Naive thymus-derived CD8-positive, alpha-beta T cell (primary cell): ENCODE data around the gene KATNAL1. TPM values are rescaled to one million over a fixed set of nuclear protein-coding genes. Genes with fewer than 3 reads are reported as not detected.
"Not testable (repeated sequence)": the region's sequence is repeated elsewhere in the genome, so short reads cannot be mapped to it uniquely, and the experiment has no call there.

Experiments used
- ATAC-seq, 2 donors: fragments of 150-1000 bp; cut with Tn5 transposase in 1 of 2; sonication (Bioruptor Pico), chemical (Tn5 transposase) in 1 of 2; 1 replicate in 1 of 2; 2 replicates in 1 of 2; pipeline ENCODE4 v1.10.0; 2021; ENCODE audit warnings: mild to moderate bottlenecking in 2 of 2, moderate library complexity in 2 of 2
- POLR2A ChIA-PET: fragments of 350-600 bp; sonication (Branson Sonifier 250); formaldehyde crosslinking; loops from one replicate; lab custom pipeline; 2021; ENCODE audit warnings: antibody characterized with exemption; lab: Charles Lee
- DNase-seq, 10 donors: peaks; one replicate each; pipeline versions ENCODE4 v3.0.0 to v3.0.0-alpha.2; 2020 to 2022
- H3K27ac Mint-ChIP-seq, 10 donors: one replicate each; pipeline ENCODE4 v1.8.0; 2020 to 2022; ENCODE audit warnings: mild to moderate bottlenecking in 10 of 10, mixed read lengths in 10 of 10, moderate library complexity in 4 of 10, inconsistent platforms in 1 of 10
- H3K27me3 Mint-ChIP-seq, 5 donors: one replicate each; pipeline ENCODE4 v1.8.0; 2021 to 2022; ENCODE audit warnings: mixed read lengths in 5 of 5
- H3K36me3 Mint-ChIP-seq, 3 donors: one replicate each; pipeline ENCODE4 v1.8.0; 2020 to 2022; ENCODE audit warnings: mixed read lengths in 3 of 3, mild to moderate bottlenecking in 2 of 3, inconsistent platforms in 1 of 3
- H3K4me1 Mint-ChIP-seq, 4 donors: one replicate each; pipeline ENCODE4 v1.8.0; 2021 to 2022; ENCODE audit warnings: mixed read lengths in 4 of 4
- H3K4me3 Mint-ChIP-seq, 10 donors: one replicate each; pipeline ENCODE4 v1.8.0; 2020 to 2022; ENCODE audit warnings: mild to moderate bottlenecking in 10 of 10, mixed read lengths in 10 of 10, moderate library complexity in 6 of 10, inconsistent platforms in 1 of 10
- H3K9me3 Mint-ChIP-seq, 9 donors: one replicate each; pipeline ENCODE4 v1.8.0; 2020 to 2022; ENCODE audit warnings: mixed read lengths in 9 of 9, mild to moderate bottlenecking in 3 of 9, inconsistent platforms in 1 of 9, moderate library complexity in 1 of 9
- polyA plus RNA-seq, 3 donors: library from polyadenylated mRNA; unstranded; fragments of 300-500 nt; fragmentation: Illumina TruSeq; gene quantifications; one replicate each; pipeline ENCODE4 v1.2.3, GENCODE V29; 2021
- total RNA-seq, 8 experiments: library from RNA in 2 of 8; stranded (reverse) in 2 of 8; gene quantifications; one replicate each; pipeline ENCODE4 v1.2.3 and lab custom pipeline; 2021 to 2026

The KATNAL1 gene
- total and polyA plus RNA-seq, 5 experiments from 2014 or later = 0.25 to 1.7 (median 0.95) TPM

GRCh38 chr13:30307971-30308290 is 580 bp upstream of the KATNAL1 start:
- ATAC-seq (no peak), DNase-seq (no peak)
- Mint-ChIP-seq H3K27ac (peak overlapping the region in 3 of 10 donors; percentile 30 to 59 (median 33)), H3K4me1 (peaks cover under 1 to 42% (median 9%) of the 10 kb centered on the region in 4 donors), H3K36me3 (no peaks in the 10 kb centered on the region), H3K4me3 (peak overlapping the region; percentile 80 to 95 (median 90)), H3K27me3 (no peaks in the 10 kb centered on the region), H3K9me3 (no peaks in the 10 kb centered on the region)
- POLR2A ChIA-PET = interaction anchor here (0.6 to 2.2 kb wide), 6 partner anchors 9 to 160 kb away, joined by 3 to 8 read pairs (median 4); partner anchors contain the start of gene HMGB1

DNA sequence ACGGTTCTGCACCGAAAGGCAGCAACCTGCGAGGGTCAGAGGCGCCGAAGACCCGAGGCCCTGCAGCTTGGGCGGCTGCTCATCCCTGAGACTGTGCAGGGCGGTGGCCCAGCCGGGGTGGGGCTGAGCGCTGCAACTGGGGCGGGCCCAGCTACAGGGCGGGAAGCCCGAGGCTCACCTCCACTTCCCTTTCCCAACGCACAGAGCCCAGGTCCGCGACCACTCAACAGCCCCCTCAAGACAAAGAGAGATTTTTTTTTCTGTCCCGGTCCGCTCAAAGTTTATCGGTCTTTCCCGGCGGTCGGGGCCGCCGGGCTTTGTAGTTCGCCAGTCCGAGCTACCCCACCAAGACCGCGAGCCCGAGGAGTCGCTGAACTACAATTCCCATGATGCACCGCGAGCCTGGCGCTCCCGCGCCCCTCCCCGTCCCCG is 573 bp downstream of the KATNAL1 start:
- POLR2A ChIA-PET = interaction anchor here (0.9 to 2.2 kb wide), 9 partner anchors 8 to 175 kb away, joined by 3 to 8 read pairs (median 5); no protein-coding TSS in a partner anchor
- peaks cover 0 to 42% (median 9%) of the 10 kb centered on the region in 4 donors for H3K4me1 Mint-ChIP-seq
- no peaks in the 10 kb centered on the region for H3K9me3 Mint-ChIP-seq
- peak overlapping the region in 9 of 10 donors; percentile 43 to 91 (median 86) for H3K27ac Mint-ChIP-seq
- ATAC-seq = peak; percentile 86
- peak overlapping the region; percentile 80 to 95 (median 90) for H3K4me3 Mint-ChIP-seq
- no peaks in the 10 kb centered on the region for H3K27me3 Mint-ChIP-seq
- no peaks in the 10 kb centered on the region for H3K36me3 Mint-ChIP-seq
- DNase-seq = peak; percentile 77 to 94 (median 87)

DNA sequence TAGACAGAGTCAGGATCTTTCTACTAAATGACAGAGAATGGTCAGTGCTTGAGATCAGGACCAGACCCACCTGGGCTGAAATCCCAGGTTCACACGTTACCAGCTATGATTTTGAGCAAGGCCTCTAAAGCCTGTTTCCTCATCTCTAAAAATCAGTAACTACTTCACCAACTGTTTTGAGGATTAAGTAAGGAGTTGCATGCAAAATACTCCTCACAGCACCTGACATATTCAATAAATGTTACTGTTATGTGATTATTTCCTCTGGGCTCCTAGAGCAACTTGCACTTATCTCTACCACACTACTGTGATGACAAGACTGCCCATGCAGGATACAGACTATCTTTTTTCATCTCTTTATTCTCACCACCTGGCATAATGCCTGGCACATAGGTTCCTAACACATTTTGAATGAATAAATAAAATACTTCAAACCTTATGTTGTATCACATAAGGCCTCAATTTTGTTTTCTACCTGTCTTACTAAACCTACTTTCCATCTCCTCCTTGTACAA is 1.8 kb downstream of the KATNAL1 start:
- DNase-seq = no peak
- POLR2A ChIA-PET = interaction anchor here (0.6 kb wide), 1 partner anchor 42 kb away, joined by 4 read pairs; no protein-coding TSS in a partner anchor
- no peaks in the 10 kb centered on the region for H3K27me3 Mint-ChIP-seq
- no peak for ATAC-seq
- H3K36me3 Mint-ChIP-seq = no peaks in the 10 kb centered on the region
- H3K4me3 Mint-ChIP-seq = peak overlapping the region in 3 of 10 donors; percentile 15 to 31 (median 24)
- H3K27ac Mint-ChIP-seq = no peak overlapping the region
- peaks cover 0 to 42% (median 9%) of the 10 kb centered on the region in 4 donors for H3K4me1 Mint-ChIP-seq
- H3K9me3 Mint-ChIP-seq = no peaks in the 10 kb centered on the region

- no peak overlapping the region for H3K4me3 Mint-ChIP-seq
- POLR2A ChIA-PET = no interaction called here
These were observed 4.1 kb downstream of the KATNAL1 start for GRCh38 chr13:30303269-30303668.

GRCh38 chr13:30301827-30302226 is 5.5 kb downstream of the KATNAL1 start:
- Mint-ChIP-seq H3K27ac (no peak overlapping the region), H3K36me3 (no peaks in the 10 kb centered on the region), H3K4me1 (peaks cover 0 to 33% (median 8%) of the 10 kb centered on the region in 4 donors), H3K9me3 (no peaks in the 10 kb centered on the region), H3K27me3 (no peaks in the 10 kb centered on the region), H3K4me3 (no peak overlapping the region)
- ATAC-seq (no peak), DNase-seq (no peak)
- POLR2A ChIA-PET = no interaction called here

More at GRCh38 chr13:30303269-30303668, 4.1 kb downstream of the KATNAL1 start:
- Mint-ChIP-seq H3K4me1 (peaks cover 0 to 37% (median 8%) of the 10 kb centered on the region in 4 donors), H3K36me3 (no peaks in the 10 kb centered on the region), H3K27me3 (no peaks in the 10 kb centered on the region), H3K9me3 (no peaks in the 10 kb centered on the region), H3K27ac (peak overlapping the region in 1 of 10 donors; percentile 36)
- no peak for DNase-seq
- ATAC-seq = no peak

DNA sequence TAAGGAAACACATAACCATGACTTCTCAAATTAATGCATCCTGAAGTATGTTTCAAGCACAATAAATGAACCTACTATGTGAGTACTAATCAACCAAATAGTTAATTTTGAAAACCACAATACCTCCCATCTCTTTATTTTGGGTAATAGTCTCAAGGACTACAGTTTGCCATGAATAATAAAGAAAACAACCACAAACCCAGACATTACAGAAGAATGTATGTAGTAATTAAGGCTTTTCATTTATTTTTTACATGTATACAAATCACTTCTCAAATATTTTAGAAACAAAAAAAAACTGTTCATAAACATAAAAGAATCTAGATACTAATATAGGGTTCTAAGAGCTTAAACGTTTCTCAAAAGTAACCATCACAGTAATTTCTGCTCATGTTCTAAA is 6.8 kb downstream of the KATNAL1 start:
- Mint-ChIP-seq H3K27ac (peak overlapping the region in 1 of 10 donors; percentile 70), H3K27me3 (no peaks in the 10 kb centered on the region), H3K36me3 (no peaks in the 10 kb centered on the region), H3K9me3 (no peaks in the 10 kb centered on the region), H3K4me1 (peaks cover 0 to 28% (median 6%) of the 10 kb centered on the region in 4 donors), H3K4me3 (no peak overlapping the region)
- DNase-seq (no peak), ATAC-seq (no peak)
- POLR2A ChIA-PET = no interaction called here

DNA sequence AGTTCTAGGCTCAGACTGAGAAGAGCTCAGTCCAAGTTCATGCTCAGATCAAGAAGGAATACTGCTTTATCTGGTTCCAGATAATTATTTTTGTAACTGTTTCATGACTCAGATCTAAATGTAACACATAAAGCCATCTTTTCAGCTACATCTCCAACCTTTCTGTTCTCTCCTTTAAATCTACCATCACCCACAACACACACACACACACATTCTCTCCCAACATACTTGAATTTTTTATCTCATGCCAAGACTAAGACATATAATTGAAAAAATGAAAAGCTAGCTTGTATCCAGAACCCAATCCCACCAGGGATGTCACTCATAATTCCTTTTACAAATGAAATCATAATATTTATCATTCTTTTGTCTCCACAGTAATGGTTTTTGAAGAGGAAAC is 7.6 kb downstream of the KATNAL1 start:
- H3K27ac Mint-ChIP-seq = peak overlapping the region in 1 of 10 donors; percentile 70
- H3K4me1 Mint-ChIP-seq = peaks cover 0 to 22% (median 3%) of the 10 kb centered on the region in 4 donors
- DNase-seq (no peak), ATAC-seq (no peak)
- H3K27me3 Mint-ChIP-seq = no peaks in the 10 kb centered on the region
- POLR2A ChIA-PET = no interaction called here
- H3K9me3 Mint-ChIP-seq = no peaks in the 10 kb centered on the region
- H3K36me3 Mint-ChIP-seq = peaks cover 0 to 4% (median 0%) of the 10 kb centered on the region in 3 donors
- no peak overlapping the region for H3K4me3 Mint-ChIP-seq

DNA sequence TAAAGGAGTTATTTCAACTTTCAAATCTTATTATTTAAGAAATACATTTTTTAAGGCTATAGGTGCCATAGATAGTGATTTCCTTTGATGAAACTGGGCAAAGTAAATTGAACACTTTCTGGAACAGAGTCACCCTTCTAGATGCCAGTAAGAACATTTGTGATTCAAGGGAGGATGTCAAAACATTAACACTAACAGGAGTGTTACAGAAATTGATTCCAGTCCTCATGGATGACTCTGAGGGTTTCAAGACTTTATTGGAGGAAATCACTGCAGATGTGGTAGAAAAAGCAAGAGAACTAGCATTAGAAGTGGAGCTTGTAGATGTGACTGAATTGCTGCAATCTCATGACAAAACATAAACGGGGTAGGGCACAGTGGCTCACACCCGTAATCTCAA is 12.2 kb downstream of the KATNAL1 start:
- no peak overlapping the region for H3K27ac Mint-ChIP-seq
- H3K4me1 Mint-ChIP-seq = peaks cover 5 to 15% (median 11%) of the 10 kb centered on the region in 4 donors
- ATAC-seq = no peak

DNA sequence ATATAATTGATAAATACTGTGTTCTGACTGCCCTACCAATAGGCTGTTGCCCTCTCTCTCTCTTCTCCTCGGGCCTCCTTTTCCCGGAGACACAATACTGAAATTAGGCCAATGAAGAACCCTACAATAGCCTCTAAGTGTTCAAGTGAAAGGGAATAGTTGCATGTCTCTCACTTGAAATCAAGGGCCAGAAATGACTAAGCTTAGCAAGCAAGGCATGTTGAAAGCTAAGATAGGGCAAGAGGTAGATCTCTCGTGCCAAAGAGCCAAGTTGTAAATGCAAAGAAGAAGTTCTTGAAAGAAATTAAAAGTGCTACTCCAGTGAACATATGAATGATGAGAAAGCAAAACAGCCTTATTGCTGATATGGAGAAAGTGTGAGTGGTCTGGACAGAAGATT is 13.3 kb downstream of the KATNAL1 start:
- no peak for DNase-seq
- H3K27ac Mint-ChIP-seq = peak overlapping the region in 1 of 10 donors; percentile 29
- peaks cover 5 to 14% (median 11%) of the 10 kb centered on the region in 4 donors for H3K4me1 Mint-ChIP-seq
- H3K4me3 Mint-ChIP-seq = no peak overlapping the region
- POLR2A ChIA-PET = no interaction called here
- H3K36me3 Mint-ChIP-seq = peaks cover 0 to 4% (median 4%) of the 10 kb centered on the region in 3 donors
- no peak for ATAC-seq
- no peaks in the 10 kb centered on the region for H3K27me3 Mint-ChIP-seq
- no peaks in the 10 kb centered on the region for H3K9me3 Mint-ChIP-seq

More for the DNA sequence above, 12.2 kb downstream of the KATNAL1 start:
- no peak for DNase-seq
- POLR2A ChIA-PET = no interaction called here
- Mint-ChIP-seq H3K27me3 (no peaks in the 10 kb centered on the region), H3K4me3 (no peak overlapping the region), H3K9me3 (no peaks in the 10 kb centered on the region), H3K36me3 (peaks cover 0 to 4% (median 4%) of the 10 kb centered on the region in 3 donors)

- POLR2A ChIA-PET = no interaction called here
- DNase-seq (no peak), ATAC-seq (no peak)
- Mint-ChIP-seq H3K27me3 (no peaks in the 10 kb centered on the region), H3K9me3 (no peaks in the 10 kb centered on the region), H3K27ac (peak overlapping the region in 1 of 10 donors; percentile 23), H3K4me3 (no peak overlapping the region), H3K36me3 (peaks cover 0 to 4% (median 4%) of the 10 kb centered on the region in 3 donors), H3K4me1 (peaks cover 5 to 14% (median 11%) of the 10 kb centered on the region in 4 donors)
These were observed 15.0 kb downstream of the KATNAL1 start for GRCh38 chr13:30292325-30292724.

- ATAC-seq = no peak
- Mint-ChIP-seq H3K4me3 (no peak overlapping the region), H3K4me1 (peaks cover 5 to 14% (median 11%) of the 10 kb centered on the region in 4 donors), H3K27ac (no peak overlapping the region), H3K9me3 (no peaks in the 10 kb centered on the region), H3K27me3 (no peaks in the 10 kb centered on the region), H3K36me3 (peaks cover 0 to 4% (median 4%) of the 10 kb centered on the region in 3 donors)
- POLR2A ChIA-PET = no interaction called here
- no peak for DNase-seq
These were observed 16.4 kb downstream of the KATNAL1 start for GRCh38 chr13:30290812-30291436.

DNA sequence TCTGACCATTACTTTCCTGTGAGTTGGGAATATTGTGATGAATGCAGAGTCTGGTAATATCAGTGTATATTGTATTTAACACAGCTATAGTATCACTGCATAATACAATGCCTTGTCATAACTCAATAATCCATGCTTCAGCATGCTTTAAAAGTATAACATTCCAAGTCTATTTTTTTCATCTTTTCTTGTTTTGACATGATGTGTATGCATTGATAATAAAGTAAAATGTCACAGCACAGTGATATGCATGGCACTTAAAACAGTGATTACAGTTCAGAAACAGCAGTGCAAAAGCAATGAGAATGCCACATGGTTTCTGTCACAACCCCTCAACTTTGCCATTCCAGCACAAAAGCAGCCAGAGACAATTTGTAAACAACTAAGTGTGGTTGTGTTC is 17.8 kb downstream of the KATNAL1 start:
- POLR2A ChIA-PET = no interaction called here
- Mint-ChIP-seq H3K27me3 (no peaks in the 10 kb centered on the region), H3K4me3 (no peak overlapping the region), H3K4me1 (peaks cover 5 to 14% (median 11%) of the 10 kb centered on the region in 4 donors), H3K36me3 (peaks cover 0 to 4% (median 0%) of the 10 kb centered on the region in 3 donors), H3K9me3 (peaks cover 0 to 5% (median 0%) of the 10 kb centered on the region in 9 donors), H3K27ac (no peak overlapping the region)
- DNase-seq = no peak
- no peak for ATAC-seq

DNA sequence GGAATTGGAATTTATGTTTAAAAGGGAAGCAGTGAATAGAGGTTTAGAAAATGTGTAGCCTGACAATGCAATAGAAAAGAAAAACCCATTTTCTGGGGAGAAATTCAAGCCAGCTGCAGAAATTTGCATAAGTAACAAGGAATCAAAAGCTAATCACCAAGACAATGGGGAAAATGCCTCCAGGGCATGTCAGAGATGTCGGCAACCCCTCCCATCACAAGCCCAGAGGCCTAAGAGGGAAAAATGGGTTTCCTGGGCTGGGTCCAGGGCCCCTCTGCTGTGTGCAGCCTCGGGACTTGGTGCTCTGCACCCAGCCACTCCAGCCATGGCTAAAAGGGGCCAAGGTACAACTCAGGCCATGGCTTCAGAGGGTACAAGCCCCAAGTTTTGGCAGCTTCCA is 21.3 kb downstream of the KATNAL1 start:
- H3K36me3 Mint-ChIP-seq, H3K9me3 Mint-ChIP-seq, H3K27me3 Mint-ChIP-seq, H3K4me3 Mint-ChIP-seq, ATAC-seq, POLR2A ChIA-PET, H3K4me1 Mint-ChIP-seq, DNase-seq, H3K27ac Mint-ChIP-seq: not testable (repeated sequence)
